ENCODE data around the gene HUWE1.
"Not testable (repeated sequence)": the region's sequence is repeated elsewhere in the genome, so short reads cannot be mapped to it uniquely, and the experiment has no call there.

The HUWE1 gene

DNA sequence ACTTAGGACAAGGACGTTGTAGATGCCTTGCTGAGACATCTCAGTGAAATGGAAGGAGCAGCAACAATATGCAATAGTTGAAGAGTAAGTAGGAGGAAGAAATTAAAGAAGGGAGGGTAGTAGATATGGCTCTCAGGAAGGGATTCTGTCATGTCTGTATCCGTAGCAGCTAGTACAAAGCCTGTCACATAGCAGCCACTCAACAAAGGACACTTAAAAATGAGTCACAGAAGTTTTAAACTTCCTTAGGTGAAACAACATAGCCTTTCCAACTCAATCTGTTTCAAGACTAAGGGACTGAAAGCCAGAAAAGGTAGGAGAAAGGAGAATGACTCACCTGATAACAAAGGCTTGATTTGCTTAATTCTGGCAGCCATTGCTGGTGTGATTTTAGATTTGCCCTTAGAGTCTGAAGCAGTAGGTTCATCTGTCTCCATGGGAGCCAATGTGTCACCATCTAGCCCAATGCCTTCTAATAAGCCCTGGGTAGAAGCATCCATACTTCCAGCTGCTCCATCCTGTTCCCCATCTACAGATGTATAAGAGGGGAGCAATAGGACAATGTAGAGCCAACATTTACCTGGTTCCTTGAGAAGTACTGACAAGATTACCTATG lies 86.6 kb downstream of the HUWE1 start:
- DNase-seq: no peak

DNA sequence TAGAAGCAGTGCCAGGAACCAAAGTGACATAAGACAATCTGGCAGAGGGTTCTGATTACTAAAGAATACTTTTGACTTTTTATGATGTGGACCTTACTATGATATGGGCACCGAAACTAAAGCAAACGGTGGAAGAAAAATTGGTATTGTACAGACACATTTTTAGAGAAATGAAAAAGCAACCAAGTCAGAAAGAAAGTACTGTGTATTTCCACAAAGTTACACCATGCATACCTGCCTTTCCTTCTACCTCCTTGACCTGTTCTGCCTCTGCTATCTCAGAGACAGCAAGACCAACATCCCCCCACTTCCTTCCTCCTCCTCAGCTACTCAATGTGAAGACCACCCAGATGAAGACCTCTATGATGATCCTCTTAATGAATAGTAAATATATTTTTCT lies 88.3 kb downstream of the HUWE1 start:
- no peak for DNase-seq

DNA sequence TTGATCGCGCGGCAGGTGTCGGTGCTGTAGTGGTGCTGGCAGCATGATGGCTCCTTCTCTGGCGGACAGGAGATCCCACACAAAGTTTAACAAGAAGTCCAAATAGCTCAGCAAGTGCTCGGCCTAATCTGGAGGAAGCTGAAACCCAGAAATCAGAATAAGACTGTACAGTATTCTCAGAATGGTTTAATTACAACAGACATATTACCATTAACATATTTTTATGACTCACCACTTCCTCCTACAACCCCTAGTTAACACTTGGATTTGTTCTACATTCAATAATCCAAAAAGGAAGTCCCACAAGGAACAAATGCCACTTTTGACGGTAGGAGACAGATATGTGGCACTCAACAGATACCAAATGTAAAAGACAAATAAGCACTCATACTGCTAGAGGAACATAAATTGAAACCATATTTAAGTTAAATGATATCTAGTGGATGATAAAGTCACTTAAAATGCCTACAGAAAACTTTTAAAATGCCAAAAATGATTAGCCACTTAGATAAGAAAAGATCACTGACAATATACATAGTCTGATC lies 91.2 kb downstream of the HUWE1 start:
- no peak for DNase-seq

DNA sequence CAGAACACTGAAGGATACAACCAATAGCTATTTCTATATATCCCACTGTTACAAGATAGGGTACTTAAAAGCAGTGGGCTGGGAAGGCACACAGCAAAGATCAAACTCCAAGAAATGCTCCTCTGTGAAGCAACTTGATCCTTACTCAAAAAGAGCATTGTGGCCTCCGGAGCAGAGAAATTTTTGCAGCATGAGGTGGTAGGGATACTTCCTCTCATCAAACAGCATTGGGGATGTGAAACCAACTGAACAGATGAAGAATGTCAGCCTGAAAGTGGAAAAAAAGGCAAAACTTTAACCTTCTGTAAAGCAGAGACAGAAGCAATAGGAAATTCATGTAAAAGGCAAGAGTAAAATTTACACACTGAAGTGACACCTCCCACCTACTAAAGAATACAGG lies 92.2 kb downstream of the HUWE1 start:
- DNase-seq: no peak

DNA sequence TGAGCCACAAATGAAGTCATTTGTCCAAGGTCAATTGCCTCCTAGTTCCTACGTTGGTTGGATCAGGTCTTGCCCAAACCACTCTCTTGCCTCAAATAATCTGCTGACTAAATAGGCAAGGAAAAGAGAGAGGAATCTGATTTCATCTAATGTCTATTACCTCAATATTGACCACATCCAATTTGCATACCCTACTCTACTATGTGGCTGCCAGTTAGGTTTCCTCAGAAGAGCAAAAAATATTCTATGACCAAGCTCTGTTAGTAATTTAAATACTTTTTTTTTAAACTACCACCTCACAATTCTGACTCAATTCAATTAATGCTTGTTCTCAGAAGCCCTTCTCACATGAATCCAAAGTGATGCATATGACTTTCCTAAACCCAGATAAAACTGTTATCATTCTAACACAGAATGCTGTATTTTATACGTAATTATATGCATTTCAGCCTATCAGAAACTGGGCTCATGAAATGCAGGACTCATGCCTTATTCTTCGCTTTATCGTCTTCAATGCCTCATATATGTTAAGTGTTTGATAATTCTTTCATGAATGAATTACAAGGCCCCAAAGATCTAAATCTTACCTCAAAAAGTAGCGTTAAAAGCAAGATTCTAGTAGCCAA lies 98.6 kb downstream of the HUWE1 start:
- no peak for DNase-seq

DNA sequence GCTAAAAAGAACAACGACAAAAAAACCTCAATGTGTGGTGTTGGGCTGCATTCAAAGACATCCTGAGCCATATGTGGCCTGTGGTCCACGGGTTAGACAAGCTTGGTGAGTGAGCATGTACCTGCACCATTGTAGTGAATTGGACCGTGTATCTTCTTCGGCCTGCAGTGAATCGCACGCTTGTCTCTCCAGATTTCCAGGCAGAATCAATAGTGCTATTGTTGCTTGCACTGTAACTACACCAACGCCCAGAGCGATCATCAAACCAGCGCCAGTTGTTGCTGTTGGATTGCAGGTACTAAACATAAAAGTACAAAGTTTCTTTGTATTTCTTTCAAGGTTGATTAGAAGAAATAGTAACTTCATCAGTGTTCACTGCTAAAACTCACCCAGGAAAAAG lies 101.6 kb downstream of the HUWE1 start:
- DNase-seq: no peak

DNA sequence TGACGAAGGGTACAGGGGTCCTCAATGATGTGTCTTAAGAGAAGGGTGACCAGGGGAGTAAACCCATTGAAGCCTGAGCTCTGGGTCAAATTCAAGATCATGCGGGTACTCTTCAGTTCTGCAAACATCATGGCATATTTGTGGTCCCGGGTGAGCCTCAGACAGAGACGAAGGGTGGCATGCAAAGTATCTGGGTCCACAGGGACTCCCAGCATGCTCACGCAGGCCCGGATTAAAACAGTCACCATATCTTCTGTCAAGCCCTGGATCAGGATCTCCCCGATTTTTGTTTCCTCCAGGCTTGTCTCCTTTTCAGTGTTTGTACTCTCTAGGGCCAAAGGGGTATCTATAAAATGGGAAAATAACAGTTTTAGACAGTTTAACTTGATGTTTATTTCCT lies 102.9 kb downstream of the HUWE1 start:
- no peak for DNase-seq

DNA sequence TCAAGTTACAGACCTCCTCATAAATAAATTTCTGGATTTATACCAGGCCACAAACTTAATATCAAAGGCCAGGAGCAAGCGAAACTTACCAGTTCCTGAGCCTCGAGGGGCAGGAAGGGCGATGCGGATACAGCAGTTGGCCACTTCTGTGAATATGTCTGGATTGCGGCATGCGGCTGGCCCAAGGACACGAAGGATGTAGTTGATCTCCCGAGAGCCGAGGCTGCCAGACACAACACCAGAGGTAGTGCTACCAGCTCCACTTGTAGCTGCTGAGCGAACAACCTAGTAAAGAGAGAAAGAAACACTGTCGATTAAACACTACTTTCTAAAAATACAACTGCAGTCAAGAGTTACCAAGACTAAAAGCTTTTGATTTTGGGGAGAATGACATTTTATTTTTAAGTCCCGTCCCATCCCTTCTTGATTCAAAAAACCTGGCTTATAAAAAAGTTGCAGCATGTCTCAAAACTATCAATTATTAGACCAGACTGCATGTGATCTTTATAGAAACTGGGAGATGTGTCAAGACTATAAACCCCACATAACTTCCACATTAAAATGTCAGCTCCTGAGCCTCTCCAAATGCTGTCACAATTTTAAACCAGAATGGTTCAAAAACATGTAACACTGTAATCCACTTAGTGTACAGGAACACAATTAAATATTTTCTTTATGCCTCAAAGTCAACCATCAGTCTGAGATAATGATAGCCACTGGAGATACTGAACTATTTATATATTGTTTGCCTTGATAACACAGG lies 105.6 kb downstream of the HUWE1 start:
- DNase-seq: no peak

DNA sequence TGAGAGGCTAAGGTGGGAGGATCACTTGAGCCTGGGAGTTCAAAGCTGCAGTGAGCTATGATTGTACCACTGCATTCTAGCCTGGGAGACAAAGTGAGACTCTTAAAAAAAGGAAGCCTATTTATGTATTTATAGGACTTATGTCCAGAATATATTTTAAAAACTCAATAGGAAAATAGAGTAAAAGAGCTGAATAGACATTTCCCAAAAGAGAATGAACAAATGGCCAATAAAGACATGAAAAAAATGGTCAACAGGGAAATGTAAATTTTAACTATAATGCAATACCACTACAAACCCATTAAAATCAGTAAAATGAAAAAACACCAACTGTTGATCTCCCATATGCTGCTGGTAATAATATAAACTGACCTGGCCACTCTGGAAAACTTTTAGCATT lies 115.0 kb downstream of the HUWE1 start:
- no peak for DNase-seq

DNA sequence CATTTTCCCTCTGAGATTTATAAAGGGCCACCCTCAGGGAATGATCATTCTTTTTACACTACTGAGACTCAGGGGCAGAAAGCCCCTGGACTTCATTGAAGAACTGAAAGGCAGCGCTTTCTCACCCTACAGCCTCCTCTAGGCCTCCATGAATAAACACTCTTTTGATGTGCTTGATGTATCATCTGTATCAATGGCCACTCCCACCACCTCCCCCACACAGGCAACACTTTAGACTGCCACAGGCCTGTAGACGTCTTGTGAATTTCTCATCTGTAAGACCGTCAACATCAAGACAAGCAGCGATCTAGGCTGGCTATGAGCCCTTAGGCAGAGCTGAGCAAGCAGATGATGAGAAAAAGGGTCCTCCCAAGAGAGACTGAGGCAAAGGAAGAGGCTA lies 123.2 kb downstream of the HUWE1 start:
- no peak for DNase-seq

DNA sequence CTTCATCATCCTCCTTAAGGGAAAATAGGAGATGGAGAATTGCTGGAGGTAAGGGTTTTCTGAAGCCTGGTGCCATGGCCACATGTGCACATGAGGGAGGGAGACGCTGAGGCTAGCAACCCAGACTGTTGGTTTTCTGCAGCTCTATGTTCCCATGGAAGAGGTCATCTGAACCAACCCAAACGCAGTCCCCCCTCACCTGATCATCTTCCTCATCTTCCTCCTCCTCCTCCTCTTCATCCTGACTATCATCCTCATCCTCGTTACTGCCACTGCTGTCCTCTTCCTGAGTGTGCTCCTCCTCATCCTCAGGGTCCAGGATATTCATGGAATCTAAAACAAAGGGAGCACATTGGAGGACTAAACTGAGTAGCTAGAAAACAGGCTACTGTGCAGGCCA lies 124.6 kb downstream of the HUWE1 start:
- no peak for DNase-seq

DNA sequence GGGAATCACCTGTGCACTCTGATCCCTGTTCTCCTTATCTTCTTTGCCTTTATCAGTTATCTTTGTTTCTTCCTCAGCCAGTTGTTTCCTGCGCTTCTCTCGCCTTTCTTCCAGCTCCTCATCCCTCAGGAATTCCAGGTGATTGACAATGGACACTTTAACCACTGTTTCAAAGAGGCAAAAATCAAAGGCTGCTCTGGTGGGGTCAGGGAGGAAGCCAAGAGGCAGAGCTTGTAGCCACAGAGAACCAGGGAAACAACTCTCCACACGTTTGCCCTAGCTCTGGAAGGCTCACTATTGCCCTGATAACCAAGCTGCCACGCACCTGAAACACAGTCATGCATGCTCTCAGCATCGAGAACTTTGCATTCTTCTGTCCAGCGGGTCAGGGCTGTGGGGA lies 127.9 kb downstream of the HUWE1 start:
- DNase-seq: no peak

DNA sequence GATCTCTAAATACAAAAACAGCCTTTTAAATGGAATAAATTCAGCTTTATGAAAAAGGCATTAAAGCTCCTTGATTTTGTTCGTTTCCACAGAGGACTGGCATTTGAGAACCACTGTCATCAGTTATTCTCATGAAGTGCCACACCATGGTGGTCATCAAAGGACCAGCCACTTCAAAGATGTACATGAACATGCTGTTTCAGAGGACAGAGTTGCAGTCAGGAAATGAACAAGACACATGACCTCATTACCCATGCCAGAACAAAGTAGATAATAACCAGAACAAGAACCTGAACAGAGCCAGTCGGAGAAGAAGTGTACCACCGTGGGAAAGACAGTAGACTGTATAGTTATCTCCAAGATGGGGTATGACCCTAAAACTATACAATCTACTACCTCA lies 129.7 kb downstream of the HUWE1 start:
- no peak for DNase-seq

DNA sequence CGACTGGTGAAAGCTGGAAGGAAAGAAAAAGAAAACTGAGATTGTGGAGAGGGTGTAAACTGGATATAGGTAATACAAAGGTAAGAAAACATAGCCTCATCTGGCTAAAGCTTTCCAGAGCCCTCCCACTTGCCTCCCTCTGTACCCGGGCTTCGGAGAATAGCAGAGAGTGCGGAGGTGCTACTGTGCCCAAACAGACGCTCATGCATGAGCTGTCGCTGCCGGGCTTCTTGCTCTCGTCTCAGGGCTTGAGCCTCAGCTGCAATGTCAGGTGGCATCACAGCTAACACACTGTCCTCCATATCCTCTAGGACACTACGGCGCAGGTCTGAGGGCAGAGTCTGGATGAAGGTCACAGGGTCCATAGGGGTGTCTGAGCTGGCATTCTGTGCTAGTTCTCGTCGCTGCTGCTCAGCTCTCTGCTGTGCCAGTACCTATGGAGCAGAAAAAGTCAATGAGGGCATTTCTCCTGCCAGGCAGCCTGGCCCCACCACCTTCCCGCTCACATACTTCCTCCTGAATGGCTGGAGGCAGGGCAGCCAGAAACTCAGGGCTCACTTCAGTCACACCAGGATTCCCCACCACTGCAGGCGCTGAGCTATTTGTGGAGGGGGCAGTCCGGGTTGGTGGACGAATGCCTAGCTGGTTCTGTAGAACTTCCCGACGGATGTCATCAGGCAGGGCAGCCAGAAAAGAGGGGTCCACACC lies 135.6 kb downstream of the HUWE1 start:
- DNase-seq: no peak

DNA sequence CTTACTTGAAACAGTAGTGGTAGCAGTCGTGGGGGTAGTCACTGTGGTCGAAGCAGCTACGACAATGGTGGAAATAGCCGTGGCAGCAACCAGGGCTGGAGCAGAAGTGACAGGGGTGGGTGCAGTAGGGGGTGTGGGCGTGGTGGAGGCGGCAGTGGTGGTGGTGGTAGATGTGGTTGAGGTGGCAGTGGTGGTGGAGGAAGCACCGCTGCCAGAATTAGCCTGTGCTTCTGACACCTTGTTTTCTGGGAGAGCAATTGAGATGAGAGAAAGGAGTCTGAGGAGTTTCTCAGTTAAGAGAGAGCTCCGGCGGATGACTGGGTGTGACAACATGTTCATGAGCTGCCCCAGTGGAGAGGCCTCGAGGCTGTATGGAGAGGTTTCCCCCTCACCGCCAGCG lies 138.9 kb downstream of the HUWE1 start:
- DNase-seq: no peak

DNA sequence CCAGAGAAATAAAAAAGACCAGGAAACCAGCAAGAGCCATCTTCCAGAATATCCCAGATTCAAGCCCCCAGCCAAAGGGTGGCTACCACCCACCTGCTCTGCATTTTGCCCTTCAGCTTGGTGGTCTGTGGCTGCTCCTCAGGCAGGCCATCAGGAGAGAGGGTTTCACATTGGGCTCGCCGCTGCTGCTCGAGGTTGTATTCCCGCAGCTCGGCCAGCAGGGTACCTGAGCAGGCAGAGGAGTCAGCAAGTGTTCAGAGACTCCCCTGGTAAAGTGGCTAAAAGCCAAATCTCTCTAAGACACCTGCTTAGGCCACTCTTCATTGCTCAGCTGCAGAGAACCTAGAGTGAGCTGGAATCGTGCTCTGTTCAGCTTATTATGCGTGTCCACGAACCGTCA lies 141.6 kb downstream of the HUWE1 start:
- DNase-seq: no peak

DNA sequence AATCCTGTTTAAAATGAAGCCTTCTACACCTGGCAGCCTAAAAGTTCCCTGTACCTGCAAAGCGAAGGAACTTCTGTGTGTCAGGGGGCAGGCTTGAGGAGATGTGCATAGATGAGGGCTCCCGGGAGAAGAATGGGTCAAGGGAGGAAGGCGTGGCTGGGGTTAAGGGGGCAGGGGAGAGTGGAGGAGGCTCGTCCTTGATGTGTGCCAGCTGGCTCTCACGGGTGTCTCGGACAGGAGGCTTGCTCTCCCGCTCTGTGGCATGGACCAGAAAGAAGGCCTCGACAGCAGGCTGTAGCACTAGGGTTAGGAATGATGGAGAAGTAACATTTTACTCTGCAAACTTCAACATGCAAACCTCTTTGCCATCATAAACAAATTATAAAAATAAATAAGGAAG lies 147.7 kb downstream of the HUWE1 start:
- DNase-seq: no peak

DNA sequence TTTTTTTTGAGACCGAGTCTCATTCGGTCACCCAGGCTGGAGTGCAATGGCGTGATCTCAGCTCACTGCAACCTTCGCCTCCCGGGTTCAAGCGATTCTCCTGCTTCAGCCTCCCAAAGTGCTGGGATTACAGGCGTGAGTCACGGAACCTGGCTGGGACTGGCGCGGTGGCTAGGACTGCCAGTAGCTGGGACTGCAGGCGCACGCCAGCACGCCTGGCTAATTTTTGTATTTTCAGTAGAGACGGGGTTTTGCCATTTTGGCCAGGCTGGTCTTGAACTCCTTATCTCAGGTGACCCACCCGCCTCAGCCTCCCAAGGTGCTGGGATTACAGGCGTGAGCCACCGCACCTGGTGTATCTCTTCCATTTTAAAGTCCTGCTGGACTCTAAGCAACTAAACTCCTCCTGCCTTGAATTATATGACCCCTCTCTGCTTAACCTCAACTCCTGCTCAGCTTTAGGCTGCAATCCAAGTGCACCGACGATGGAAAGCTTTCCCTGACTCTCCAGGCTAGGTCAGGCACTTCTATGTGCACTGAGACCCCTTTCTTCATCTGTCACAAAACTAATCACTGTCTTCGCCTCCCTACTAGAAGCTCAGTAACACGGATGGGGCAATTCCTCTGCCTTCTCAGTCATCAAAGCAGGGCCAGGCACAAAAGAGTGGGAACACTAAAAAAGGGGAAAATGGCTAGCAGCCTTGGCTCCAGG lies 155.1 kb downstream of the HUWE1 start:
- not testable (repeated sequence) for DNase-seq

DNA sequence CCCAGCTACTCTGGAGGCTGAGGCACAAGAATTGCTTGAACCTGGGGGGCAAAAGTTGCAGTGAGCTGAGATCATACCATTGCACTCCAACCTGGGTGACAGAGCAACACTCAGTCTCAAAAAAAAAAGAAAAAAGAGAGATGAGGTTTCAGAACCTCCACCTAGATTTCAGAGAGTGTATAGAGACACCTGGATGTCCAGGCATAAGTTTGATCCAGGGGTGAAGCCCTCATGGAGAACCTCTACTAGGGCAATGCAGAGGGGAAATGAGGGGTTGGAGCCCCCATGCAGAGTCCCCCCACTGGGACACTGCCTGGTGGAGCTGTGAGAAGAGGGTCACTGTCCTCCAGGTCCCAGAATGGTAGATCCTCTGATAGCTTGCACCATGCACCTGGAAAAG lies 159.5 kb downstream of the HUWE1 start:
- no peak for DNase-seq

DNA sequence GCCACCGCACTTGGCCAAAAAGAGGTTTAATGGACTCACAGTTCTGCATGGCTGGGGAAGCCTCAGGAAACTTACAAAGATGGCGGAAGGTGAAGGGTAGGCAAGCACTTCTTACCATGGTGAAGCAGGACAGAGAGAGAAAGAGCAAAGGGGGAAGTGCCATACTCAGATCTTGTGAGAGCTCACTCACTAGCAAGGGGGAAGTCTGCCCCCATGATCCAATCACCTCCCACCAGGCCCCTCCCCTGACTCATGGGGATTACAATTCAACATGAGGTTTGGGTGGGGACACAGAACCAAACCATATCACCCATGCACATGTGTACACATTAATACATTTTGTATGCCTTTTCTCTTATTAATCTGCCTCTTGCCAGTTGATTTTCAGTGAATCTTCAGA lies 175.2 kb downstream of the HUWE1 start:
- DNase-seq: no peak

DNA sequence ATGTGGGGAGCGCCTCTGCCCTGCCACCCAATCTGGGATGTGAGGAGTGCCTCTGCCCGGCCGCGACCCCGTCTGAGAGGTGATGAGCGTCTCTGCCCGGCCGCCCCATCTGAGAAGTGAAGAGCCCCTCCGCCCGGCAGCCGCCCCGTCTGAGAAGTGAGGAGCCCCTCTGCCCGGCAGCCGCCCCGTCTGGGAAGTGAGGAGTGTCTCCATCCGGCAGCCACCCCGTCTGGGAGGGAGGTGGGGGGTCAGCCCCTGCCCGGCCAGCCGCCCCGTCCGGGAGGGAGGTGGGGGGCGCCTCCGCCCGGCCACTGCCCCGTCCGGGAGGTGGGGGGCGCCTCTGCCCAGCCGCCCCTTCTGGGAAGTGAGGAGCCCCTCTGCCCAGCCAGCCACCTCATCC lies 182.5 kb downstream of the HUWE1 start:
- not testable (repeated sequence) for DNase-seq

DNA sequence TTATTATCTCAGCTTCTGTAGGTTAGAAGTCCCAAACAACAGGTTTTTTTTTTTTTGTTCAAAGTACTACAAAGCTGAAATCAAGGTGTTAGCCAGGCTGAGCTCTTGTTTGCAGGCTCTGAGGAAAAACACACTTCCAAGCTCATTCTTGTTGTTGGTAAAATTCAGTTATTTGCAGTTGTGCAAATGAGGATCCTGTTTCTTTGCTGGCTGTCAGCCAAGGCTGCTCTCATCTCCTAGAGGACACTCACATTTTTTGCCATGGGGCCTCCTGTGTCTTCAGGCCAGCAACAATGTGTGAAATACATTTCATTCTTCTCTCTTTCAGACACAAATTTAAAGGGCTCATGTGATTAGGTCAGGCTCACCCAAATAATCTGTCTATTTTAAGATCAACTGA lies 192.1 kb downstream of the HUWE1 start:
- DNase-seq: no peak

DNA sequence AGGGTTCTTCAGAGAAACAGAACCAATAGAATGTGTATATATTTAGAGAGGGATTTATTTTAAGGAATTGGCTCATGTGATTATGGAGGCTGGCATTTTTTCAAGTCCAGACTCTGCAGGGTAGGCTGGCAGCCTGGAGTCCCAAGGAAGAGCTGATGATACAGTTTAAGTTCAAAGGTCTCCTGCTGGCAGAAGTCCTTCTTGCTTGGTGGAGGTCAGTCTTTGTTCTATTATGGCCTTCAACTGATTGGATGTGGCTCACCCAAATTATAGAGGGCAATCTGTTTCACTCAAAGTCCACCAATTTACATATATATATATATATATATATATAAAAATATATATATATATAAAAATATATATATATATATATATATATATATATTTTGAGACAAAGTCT lies 200.2 kb downstream of the HUWE1 start:
- no peak for DNase-seq
